ENCODE measurements around the gene KRT78.
"Not testable (repeated sequence)": the region's sequence is repeated elsewhere in the genome, so short reads cannot be mapped to it uniquely, and the experiment has no call there.

The KRT78 gene, protein sequence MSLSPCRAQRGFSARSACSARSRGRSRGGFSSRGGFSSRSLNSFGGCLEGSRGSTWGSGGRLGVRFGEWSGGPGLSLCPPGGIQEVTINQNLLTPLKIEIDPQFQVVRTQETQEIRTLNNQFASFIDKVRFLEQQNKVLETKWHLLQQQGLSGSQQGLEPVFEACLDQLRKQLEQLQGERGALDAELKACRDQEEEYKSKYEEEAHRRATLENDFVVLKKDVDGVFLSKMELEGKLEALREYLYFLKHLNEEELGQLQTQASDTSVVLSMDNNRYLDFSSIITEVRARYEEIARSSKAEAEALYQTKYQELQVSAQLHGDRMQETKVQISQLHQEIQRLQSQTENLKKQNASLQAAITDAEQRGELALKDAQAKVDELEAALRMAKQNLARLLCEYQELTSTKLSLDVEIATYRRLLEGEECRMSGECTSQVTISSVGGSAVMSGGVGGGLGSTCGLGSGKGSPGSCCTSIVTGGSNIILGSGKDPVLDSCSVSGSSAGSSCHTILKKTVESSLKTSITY

DNA sequence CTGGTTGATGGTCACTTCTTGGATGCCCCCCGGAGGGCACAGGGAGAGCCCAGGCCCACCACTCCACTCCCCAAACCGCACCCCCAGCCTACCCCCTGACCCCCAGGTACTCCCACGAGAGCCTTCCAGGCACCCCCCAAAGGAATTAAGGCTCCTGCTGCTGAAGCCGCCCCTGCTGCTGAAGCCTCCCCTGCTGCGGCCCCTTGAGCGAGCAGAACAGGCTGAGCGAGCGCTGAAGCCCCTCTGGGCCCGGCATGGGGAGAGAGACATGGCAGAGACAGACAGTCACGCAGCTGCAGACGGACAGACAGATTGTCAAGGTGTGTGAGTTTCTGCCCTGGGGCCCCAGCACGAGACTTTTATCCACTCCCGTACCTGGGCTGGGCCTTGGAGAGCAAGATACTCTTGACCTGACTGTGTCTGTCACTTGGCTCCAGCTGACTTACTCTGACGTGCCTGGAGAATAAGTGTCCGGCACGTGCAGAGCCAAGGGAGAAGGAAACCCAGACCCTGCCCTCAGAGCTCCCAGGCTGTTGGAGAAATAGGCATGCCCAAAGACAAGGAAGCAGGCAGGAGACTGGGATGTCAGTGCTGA is at the start of gene KRT78:
Gene KRT78, minus strand, starts transcription at position 334 of the 595 bp plus-strand sequence. Its CDS starts 64 bp downstream, at position 270.
- DNase-seq (ENCODE audit: low read depth in 2 of 2), result no peak

DNA sequence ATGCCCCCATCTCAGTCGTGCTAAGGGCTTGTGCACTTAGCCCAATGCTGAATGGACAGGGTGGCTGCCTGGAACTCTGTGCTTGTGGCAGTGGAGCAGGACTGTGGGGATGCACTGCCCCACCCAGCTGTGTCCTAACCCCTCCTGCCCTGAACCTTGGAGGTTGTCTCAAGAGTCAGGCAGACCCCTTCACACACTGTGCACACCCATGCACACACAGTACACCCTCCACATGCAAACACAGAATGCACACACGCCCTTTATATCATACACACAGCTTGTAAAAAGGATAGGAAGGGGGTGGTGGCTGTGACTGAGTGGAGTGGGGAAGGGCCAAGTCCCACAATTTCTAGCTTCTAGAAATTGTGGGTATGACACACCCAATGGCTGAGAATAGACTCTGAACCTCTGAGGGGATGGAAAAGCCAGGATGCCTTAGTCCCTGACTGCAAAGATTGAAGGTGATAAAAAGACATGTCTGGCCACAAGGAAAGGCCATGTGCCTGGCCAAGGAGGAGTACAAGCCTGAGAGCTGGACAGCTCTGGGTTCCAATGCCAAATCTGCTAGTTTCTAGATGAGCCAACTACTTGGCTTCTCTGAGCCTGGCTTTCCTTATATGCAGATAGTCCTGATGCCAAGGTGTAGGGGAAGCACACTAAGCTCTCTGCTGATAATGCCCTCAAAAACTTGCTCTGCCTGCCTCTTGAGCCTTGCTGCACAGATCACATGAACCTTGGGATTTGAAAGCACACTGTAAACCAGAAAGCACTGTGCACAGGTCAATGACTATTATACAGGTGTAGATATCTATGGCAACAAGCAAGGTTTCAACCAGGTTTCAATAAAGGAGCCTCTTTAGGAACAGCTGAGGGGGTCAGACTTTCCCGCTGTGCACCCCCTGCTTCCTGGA is 47.7 kb upstream of the KRT78 start:
- DNase-seq (ENCODE audit: low read depth in 2 of 2), result no peak

DNA sequence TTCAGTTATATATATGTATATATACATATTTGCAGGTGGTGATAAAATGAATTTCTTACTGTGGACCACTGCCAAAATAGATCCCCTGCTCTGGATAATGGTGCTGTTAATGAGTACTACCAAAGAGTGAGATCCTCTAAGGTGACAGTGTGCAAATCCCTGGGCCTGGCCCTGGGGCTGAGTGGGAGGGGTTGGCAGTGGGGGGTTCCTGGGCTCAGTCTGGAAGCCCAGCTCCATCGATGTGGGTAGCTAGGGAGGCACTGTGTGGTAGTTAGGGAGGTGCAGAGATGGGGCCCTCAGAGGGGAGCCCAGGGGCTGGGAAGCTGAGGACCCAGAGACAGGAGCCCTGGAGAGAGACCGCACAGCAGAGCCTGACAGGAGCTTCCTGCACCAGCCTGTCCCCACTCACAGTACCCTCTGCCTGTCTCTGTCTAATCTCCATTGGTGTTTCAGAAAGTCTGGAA is 47.0 kb upstream of the KRT78 start:
- no peak for DNase-seq (ENCODE audit: low read depth in 2 of 2)

DNA sequence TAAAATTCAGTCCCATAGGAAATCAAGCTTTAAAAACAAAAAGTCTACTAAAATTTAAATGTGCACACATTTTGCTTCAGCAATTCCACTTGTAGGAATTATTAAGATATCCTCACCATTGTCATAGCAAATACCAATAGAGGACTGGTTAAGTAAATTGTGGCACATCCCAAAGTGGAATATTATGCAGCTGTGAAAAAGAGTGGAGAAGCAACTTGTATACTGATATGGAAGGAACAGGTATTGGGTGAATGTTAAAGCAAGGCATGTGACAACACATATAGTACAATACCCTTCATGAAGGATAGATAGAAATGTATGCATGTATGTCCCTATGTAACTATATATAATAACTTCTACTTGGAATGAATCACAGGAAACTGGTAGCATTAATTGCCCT is 44.2 kb upstream of the KRT78 start:
- no peak for DNase-seq (ENCODE audit: low read depth in 2 of 2)

DNA sequence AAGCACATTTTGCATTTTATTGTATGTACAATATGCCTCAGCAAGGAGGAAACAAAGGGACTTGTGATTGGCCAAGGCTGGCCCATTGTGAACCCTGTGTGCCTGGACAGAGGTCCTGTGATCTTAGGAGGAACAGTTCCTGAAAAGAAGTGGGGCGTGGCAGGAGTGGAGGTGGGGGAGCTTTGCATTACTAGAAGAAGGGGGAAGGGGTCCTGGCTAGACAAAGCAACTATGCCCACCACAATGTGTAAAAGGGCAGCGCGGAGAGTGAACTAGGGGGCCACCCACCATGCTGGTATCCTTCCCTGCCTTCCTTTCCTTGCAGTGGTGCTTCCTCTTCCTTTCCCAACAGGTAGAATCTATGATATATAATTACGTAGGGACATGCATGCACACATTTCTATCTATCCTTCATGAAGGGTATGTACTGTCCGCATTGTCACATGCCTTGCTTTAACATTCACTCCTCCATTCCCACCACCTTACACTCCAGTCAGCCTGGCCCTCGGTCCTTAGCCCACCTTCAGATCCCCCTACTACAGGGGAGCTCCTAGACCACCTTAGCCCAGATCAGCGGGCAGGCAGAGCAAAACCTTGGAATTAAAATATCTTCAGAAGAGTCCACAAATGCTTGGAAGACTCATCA is 43.5 kb upstream of the KRT78 start:
- no peak for DNase-seq (ENCODE audit: low read depth in 2 of 2)

DNA sequence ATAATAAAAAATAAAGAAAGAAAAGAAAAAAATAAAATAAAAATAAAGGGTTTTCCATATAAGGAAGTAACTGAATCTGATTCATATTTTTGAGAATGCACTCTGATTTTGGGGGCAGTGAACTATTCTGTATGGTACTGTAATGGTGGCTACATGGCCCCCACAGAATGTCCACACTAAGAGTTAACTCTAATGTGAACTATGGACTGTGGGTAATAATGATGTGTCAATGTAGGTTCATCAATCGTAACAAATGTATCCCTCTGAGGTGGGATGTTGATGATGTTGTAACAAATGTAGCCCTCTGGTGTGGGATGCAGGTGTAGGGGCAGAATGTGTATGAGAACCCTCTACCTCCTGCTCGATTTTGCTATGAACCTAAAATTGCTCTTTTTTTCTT is 42.2 kb upstream of the KRT78 start:
- no peak for DNase-seq (ENCODE audit: low read depth in 2 of 2)

DNA sequence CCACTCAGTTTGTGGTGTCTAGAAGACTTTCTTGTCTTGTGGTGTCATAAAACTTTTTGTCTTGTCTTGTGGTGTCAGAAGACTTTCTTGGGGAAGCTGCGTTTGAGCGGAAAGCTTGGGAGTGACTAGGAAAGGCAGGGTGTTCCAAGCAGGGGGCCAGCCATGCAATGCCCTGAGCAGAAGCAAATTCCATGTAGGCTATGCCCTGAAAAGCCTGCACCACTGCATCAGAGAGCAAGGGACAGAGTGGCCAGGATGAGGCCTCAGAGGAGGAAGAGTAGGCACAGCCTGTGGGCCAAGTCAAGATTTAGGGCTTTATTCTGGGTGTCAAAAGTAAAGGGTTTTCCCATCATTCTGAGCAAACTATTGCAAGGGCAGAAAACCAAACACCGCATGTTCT is 41.6 kb upstream of the KRT78 start:
- no peak for DNase-seq (ENCODE audit: low read depth in 2 of 2)

DNA sequence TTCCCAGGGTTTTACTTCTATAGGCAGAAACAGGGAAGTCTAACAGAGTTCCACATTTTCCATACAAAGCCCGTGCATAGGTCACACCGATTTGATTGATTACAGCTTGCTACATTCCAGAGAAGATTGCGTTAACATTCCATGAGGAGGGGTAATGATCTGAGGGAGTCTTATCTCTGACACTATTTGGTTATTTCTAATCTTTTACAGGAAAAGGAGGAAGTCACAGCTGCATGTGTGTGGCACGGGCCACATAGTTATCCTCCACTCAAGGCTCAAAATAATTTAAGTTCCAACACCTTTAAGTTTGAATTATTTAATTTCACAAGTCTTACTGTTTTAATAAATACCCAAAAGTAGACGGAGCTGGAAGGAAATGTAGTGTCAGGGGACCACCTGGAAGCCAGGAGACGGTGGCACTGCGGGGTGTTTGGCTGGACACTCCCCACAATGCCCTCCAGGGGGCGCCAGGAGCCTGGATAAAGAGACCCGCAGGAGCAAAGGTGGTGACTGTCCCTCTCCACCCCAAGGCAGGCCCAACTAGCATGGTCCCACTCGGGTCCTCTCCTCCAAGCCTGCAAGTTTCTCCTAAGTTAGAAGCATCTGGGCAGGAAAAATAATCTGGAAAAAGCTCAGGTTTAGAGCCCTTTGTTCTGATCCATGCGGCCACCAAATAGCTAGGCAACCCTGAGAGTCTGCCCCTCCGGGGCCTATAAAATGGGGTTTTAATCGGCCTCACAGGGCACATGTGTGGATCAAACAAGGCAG is 35.9 kb upstream of the KRT78 start:
- DNase-seq (ENCODE audit: low read depth in 2 of 2), result peak; percentile 65 to 77

DNA sequence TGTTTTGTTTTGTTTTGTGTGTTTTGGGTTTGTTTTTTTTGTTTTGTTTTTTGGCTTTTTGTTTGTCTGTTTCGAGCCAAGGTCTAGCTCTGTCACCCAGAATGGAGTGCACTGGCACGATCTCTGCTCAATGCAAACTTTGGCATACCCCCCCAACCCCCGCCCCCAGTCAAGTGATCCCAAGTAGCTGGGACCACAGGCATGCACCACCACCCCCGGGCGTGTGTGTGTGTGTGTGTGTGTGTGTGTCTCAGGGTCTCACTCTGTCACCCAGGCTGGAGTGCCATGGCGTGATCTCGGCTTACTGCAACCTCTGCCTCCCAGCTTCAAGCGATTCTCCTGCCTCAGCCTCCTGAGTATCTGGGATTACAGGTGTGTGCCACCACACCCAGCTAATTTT is 31.7 kb upstream of the KRT78 start:
- not testable (repeated sequence) for DNase-seq (ENCODE audit: low read depth in 2 of 2)

DNA sequence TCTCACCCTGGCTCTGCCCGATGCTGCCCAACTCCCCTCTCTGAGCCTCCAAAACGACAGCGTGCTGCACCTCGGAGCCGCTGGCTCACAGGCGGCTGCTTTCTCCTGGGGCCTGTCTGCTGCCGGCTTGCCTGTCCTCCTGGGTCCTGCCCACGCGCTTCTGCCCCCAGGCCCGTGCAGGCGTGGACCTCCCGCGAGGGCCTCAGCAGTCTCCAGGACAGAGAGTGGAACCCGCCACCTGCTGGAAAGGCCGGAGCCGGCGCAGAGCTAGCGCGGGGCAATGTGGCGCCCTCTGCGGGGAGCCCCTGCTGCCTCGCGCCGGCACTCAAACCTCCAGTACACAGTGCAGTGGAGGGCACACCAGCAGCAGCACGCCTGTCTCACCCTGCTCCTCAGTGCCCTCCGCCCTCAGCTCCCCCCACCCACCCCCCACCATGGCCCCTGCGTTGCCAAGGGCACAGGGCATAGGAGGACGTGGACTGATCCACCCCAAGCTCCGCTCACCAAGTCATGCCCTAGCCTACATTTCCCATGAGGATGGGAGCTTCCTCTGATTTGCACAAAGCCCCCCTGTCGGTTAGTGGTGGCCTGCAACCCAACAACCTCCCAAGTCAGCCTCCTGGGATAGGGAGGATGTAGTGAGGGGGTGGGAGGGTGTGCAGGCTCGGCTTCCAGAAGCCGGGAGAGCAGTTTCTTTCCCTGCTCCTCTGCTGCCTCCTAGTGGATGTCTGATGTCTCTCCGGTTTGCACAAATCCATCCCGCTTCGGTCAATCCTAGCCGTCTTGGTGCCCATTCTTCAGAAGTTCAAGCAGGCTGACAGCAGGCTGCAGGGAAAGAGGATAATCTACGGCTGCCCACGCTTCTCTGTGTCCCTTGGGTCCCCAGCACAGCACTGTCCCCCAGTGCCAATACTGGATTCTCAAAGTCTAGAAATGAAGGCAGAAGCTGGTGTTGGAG is 30.9 kb upstream of the KRT78 start:
- peak; percentile 37 to 42 for DNase-seq (ENCODE audit: low read depth in 2 of 2)

DNA sequence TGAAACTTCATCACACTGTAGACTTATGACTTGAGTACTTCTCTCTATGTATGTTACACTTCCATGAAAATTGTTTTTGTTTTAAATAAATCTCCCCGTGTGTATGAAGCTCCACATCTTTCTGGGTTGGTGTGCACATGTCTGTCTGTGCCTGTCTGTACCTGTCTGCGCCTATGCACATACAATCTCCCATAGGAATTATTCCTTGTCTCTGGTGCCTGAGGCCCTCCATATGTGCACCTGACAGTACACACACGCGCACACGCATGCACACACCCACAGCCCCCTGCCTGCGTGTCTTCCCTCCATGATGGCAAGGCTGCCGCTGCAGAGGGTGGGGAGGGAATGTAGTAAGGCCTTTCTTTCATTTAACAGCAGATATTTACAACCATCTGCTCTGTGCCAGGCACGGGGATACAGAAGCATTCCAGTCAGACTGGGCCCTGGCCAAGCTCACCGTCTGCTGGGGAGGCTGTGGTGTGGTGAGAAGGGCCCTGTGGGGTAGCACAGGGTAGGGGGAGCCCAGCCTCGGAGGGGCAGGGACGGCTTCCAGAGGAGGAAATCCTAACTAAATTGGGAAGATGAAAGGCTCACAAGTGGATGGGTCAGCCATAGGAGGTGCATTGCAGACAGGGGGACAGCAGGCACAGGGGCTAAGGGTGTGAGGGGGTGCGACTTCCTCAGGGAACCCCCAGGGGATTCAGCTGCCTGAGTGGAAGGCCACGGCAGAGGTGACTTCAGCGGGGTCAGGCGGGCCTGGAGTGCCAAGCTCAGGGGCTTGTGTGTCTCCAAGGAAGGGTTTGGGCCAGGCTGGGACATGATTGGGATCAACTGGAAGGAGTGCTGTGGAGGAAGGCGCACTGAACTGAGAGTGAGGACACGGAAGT is 30.0 kb upstream of the KRT78 start:
- DNase-seq (ENCODE audit: low read depth in 2 of 2), result no peak

DNA sequence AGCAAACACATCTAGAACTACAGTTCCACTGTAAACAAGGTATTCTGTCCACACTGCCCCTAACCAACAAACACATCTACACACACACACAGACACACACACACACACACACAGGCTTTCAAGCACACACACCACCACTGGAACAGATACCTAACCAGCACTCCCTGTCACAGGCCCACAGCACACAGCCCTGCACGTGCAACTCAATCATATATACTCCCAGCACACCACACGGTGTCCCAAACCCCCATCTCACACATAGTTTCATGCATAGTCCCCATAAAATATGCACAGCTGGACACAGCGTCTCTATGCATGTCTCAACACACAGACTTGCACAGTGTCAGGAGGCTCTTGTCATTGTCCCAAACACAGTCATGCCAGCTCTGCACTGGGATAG is 28.4 kb upstream of the KRT78 start:
- DNase-seq (ENCODE audit: low read depth in 2 of 2), result no peak

DNA sequence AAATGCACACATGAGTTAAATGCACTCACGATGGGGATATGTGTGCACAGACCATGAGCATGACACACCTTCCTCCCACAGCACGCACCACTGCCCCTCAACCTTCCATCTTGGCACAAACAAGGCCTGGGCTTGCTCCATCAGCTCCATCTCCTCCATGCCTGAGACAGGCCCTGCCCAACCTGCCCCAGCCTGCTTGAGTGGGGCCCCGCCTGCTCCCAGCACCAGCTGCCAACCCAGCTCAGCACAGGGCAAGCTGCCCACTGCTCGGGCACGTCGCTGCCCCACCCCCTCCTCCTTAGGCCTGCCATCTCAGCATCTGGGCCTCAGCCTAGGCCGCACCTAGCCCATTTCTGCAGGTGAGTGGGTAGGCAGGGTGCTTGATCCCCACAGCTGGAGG is 27.6 kb upstream of the KRT78 start:
- no peak for DNase-seq (ENCODE audit: low read depth in 2 of 2)

DNA sequence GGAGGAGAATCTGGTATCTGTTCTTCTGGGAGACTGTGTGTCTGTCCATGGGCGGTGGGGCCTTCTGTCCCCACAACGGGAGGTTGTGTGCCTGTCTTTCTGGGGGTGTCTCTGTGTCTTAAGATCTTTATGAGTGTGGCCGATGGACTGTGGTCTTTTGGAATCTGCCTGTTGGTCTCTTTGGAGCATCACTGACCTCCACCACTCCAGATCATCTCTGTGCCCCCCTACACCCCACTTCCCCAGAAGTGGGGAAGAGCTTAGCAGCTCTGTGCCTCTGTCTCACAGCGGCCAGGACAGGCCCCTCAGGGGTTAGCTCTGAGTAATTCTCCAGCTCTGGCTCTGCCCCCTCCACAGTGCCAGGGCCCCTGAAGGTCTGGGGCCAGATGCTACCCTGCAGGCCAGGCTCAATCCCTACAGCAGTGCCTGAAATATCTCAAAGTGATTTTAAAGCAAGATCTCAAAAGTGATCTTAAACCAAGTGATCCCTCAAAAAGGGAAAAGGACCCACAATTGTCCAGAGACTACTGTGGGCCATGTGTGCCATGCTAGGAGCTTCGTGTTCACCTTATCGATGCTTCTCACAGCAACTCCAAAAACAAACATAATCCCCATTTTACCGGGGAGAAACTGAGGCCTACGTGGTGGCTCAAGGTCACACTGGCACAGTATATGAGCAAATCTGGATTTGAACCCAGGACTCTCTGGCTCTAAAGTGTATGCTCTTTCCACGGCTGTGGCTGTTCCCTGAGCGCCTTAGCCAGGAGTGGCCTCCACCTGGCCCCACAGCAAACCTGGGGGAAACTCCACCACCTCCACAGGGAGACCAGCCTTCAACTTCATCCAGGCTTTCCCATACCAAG is 26.0 kb upstream of the KRT78 start:
- DNase-seq (ENCODE audit: low read depth in 2 of 2), result no peak

DNA sequence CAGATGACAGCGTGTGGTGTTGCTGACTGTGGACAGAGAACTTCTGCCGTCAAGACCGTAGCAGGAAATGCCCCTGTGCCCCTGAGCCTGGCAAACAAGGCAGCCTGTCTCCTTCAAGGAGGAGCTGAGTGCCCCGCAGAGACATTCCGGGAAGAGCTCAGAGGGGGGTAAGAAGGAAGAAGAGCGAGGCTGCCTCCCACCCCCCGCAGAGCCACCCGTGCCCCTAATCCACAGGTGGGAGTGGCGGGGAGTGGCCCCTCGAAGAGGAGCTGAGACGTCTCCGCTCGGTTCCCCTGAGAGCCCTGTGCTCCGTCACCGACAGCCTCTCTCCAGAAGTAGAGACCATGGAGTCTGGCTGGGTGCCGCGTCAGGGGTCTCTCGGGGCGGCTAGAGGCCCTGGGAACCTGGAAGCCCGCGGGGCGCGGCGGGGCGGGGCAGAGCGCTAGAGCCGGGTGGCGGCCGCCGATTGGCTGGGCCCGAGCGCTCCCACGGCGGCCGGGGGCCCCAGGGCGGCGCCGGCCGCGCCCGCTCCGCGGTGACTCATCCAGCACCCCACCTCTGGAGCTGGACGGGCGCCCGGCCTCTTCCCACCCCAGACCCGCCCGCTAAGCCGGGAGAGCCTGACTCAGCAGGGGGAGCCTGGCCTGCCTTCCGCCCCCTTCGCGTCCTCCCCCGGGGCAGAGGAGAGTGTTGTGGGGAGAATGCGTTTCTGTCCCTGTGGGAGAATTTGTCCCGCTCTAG is 25.2 kb upstream of the KRT78 start:
- peak in 1 of 2 donors; percentile 14 for DNase-seq (ENCODE audit: low read depth in 2 of 2)

DNA sequence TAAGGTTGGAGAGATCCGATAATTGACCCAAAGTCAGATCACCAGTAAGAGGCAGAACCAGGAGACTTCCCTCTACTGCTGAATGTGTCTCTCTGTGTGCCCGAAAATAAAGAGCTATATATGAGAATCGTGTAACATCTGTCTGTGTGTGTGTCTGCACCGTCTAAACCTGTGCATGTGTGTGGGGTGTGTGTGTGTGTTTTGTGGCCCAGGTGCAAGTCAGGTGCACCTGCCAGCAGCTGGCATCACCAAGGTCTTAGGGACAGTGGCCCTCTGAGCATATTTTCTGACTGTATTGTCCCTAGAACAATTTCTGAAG is 24.7 kb upstream of the KRT78 start:
- DNase-seq (ENCODE audit: low read depth in 2 of 2), result no peak

Measured in stimulated activated CD4-positive, alpha-beta T cell treated with anti-CD3 and anti-CD28 coated beads, Interleukin-1b, Interleukin-23, amount 100 ng/mL, for 1 hour (primary cell).